BJ (cell line): ENCODE data around the gene SMAD6. TPM values are rescaled to one million over a fixed set of nuclear protein-coding genes. Genes with fewer than 3 reads are reported as not detected.

ENCODE experiments used
- CTCF ChIA-PET: fragments of 350-600 bp; formaldehyde crosslinking; extraction: SDS; loops from one replicate; lab custom pipeline; 2021; ENCODE audit warnings: antibody characterized with exemption, inconsistent platforms; lab: Yijun Ruan, JAX
- POLR2A ChIA-PET: fragments of 300-600 bp; sonication (Branson Sonifier 250); formaldehyde crosslinking; extraction: SDS; loops from one replicate; lab custom pipeline; 2021; ENCODE audit warnings: antibody characterized with exemption; lab: Charles Lee
- DNase-seq: peaks from one replicate; pipeline ENCODE4 v3.0.0-alpha.2; 2011; ENCODE audit warnings: low read depth
- H3K27me3 ChIP-seq: 2 replicates; pipeline ENCODE4 v1.6.0; 2011; ENCODE audit warnings: low read length; ENCODE audit not compliant: control insufficient read depth, insufficient read depth
- H3K36me3 ChIP-seq: 2 replicates; pipeline ENCODE4 v1.5.1; 2011; ENCODE audit warnings: low read length; ENCODE audit not compliant: control insufficient read depth, insufficient read depth
- H3K4me3 ChIP-seq: 2 replicates; pipeline ENCODE4 v1.5.1; 2011; ENCODE audit warnings: low read depth, mild to moderate bottlenecking, control low read depth, low read length
- CTCF ChIP-seq: IDR thresholded peaks from 2 replicates; pipeline ENCODE4 v1.5.1; 2011; ENCODE audit warnings: low read depth, mild to moderate bottlenecking, control low read depth, inconsistent platforms, low read length, moderate library complexity; ENCODE audit not compliant: insufficient read depth
- polyA plus RNA-seq: library from polyadenylated mRNA; depleted of rRNA; stranded (reverse); fragments of >200 nt; gene quantifications from 2 replicates; pipeline ENCODE4 v1.2.3, GENCODE V29; 2011

The SMAD6 gene
- polyA plus RNA-seq, 1 experiment: 3.8 TPM

DNA sequence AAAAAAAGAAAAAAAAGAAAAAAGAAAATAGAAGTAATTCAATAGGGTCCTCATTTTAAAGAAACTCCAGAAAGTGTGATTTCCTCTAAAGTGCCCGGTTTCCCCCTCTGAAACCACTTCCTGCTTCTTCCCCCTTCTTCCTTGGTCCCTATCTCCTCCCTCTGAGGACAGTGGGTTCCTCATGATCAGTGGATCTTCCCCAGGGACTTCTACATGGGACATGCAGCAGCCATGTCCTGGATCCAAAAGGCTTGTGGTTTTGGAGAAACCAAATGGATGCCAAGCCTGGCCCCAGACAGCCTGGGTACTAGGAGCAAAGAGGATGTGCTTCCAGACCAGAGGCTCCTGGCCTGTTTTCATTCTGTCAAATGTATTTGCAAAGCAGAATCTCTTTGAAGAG, 26.6 kb upstream of the SMAD6 start:
- POLR2A ChIA-PET: no interaction called here

GRCh38 chr15:66677336-66677735, 24.7 kb upstream of the SMAD6 start:
- H3K27me3 ChIP-seq: no peaks in the 10 kb centered on the region
- CTCF ChIA-PET: no interaction called here
- DNase-seq: no peak
- POLR2A ChIA-PET: no interaction called here
- TF ChIP-seq CTCF: no peak
- H3K4me3 ChIP-seq: no peak overlapping the region
- H3K36me3 ChIP-seq: no peaks in the 10 kb centered on the region

More for the DNA sequence above, 26.6 kb upstream of the SMAD6 start:
- DNase-seq: no peak
- no peaks in the 10 kb centered on the region for H3K36me3 ChIP-seq
- no peaks in the 10 kb centered on the region for H3K27me3 ChIP-seq
- TF ChIP-seq CTCF: no peak
- CTCF ChIA-PET: no interaction called here
- no peak overlapping the region for H3K4me3 ChIP-seq

- H3K36me3 ChIP-seq: no peaks in the 10 kb centered on the region
- POLR2A ChIA-PET: interaction anchor here (0.6 kb wide), 1 partner anchor 45 kb away, joined by 10 read pairs; no protein-coding TSS in a partner anchor
- H3K27me3 ChIP-seq: no peaks in the 10 kb centered on the region
- H3K4me3 ChIP-seq: no peak overlapping the region
- DNase-seq: no peak
- CTCF ChIA-PET: interaction anchor here (1.3 to 1.5 kb wide), 2 partner anchors 19 to 62 kb away, joined by 3 to 6 read pairs; no protein-coding TSS in a partner anchor
- TF ChIP-seq CTCF: no peak
Observed at GRCh38 chr15:66679061-66679656, 22.9 kb upstream of the SMAD6 start.

GRCh38 chr15:66679657-66680108, 22.4 kb upstream of the SMAD6 start:
- DNase-seq: no peak

More at GRCh38 chr15:66679657-66680108, 22.4 kb upstream of the SMAD6 start:
- H3K4me3 ChIP-seq: no peak overlapping the region
- ChIA-PET CTCF (interaction anchor here (0.7 to 1.5 kb wide), 3 partner anchors 58 to 172 kb away, joined by 3 read pairs; no protein-coding TSS in a partner anchor), POLR2A (no interaction called here)
- no peaks in the 10 kb centered on the region for H3K27me3 ChIP-seq
- no peaks in the 10 kb centered on the region for H3K36me3 ChIP-seq
- no peak for TF ChIP-seq CTCF
